ENCODE results near the gene NKTR. TPM values are rescaled to one million over a fixed set of nuclear protein-coding genes. Genes with fewer than 3 reads are reported as not detected.

NKTR gene
- polyA plus RNA-seq, 1 donor from 2014 or later = 242 TPM

GRCh38 chr3:42660898-42661297 is 60.4 kb downstream of the NKTR start:
- H3K9ac ChIP-seq (ENCODE audit: low read length) = no peak overlapping the region
- no peak for TF ChIP-seq POLR2AphosphoS5 (IDR thresholded peaks at IDR 0.05)
- TF ChIP-seq MXI1 (conservative IDR thresholded peaks at IDR 0.05; ENCODE audit: poor library complexity, severe bottlenecking) = no peak
- TF ChIP-seq REST (IDR thresholded peaks at IDR 0.05; ENCODE audit: borderline replicate concordance) = no peak
- no peak for TF ChIP-seq CTCF (IDR thresholded peaks at IDR 0.05; ENCODE audit: poor library complexity, severe bottlenecking)
- no peak for TF ChIP-seq EP300 (conservative IDR thresholded peaks at IDR 0.05; ENCODE audit: poor library complexity, severe bottlenecking)
- TF ChIP-seq RAD21 (conservative IDR thresholded peaks at IDR 0.05) = no peak
- TF ChIP-seq TAF1 (IDR thresholded peaks at IDR 0.05; ENCODE audit: low read depth) = no peak
- no peak for TF ChIP-seq EZH2 (IDR thresholded peaks at IDR 0.05; ENCODE audit: borderline replicate concordance, insufficient read depth, low read length, poor library complexity, severe bottlenecking)
- no peak for TF ChIP-seq SMC3 (conservative IDR thresholded peaks at IDR 0.05; ENCODE audit: poor library complexity)
- H4K20me1 ChIP-seq (ENCODE audit: insufficient read depth) = no peaks in the 10 kb centered on the region
- H3K9me3 ChIP-seq (ENCODE audit: low read length) = no peaks in the 10 kb centered on the region
- H3K4me3 ChIP-seq (ENCODE audit: low read length) = no peak overlapping the region
- no peaks in the 10 kb centered on the region for H3K27me3 ChIP-seq (ENCODE audit: insufficient read depth, low read depth, low read length)
- H3K36me3 ChIP-seq (ENCODE audit: insufficient read depth, low read length) = no peaks in the 10 kb centered on the region
- H3F3A ChIP-seq (ENCODE audit: insufficient read depth, low read length, poor library complexity, severe bottlenecking) = no peaks in the 10 kb centered on the region
- H3K79me2 ChIP-seq (replicated peaks; ENCODE audit: insufficient read depth, low read length) = no peaks in the 10 kb centered on the region
- H2AFZ ChIP-seq (ENCODE audit: low read depth, low read length) = no peak overlapping the region
- no peaks in the 10 kb centered on the region for H3K9me2 ChIP-seq (ENCODE audit: insufficient read depth, low read length)
- no peak overlapping the region for H3K4me2 ChIP-seq (ENCODE audit: low read length)
- no peak overlapping the region for H3K27ac ChIP-seq (ENCODE audit: low read length)

DNA sequence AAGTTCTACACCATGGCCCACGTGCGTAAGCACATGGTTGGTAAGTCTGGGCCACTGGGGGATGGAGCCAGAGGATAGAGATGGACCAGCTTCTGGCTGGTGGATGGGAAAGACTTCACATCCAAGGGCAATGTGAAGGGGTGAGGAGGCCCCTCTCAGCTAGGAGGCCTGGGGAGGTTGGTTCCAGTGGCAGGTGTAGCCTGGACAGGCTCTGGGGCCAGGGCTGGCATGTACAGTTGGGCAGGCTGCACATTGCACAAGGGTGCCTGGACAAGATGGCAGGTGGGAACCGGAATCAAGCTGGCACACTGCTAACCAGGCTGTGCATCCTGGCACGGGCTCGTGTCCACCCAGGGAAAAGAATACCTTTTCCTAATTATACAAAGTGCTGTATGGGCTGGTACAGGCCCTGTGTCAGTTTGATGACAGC is 61.1 kb downstream of the NKTR start:
- Histone ChIP-seq H4K20me1 (ENCODE audit: insufficient read depth) (no peaks in the 10 kb centered on the region), H3K36me3 (ENCODE audit: insufficient read depth, low read length) (no peaks in the 10 kb centered on the region), H3K4me2 (ENCODE audit: low read length) (no peak overlapping the region), H3K9me3 (ENCODE audit: low read length) (no peaks in the 10 kb centered on the region), H3K4me3 (ENCODE audit: low read length) (no peak overlapping the region), H3F3A (ENCODE audit: insufficient read depth, low read length, poor library complexity, severe bottlenecking) (no peaks in the 10 kb centered on the region), H3K9me2 (ENCODE audit: insufficient read depth, low read length) (no peaks in the 10 kb centered on the region), H3K27ac (ENCODE audit: low read length) (no peak overlapping the region), H3K79me2 (replicated peaks; ENCODE audit: insufficient read depth, low read length) (no peaks in the 10 kb centered on the region), H3K9ac (ENCODE audit: low read length) (no peak overlapping the region), H3K27me3 (ENCODE audit: insufficient read depth, low read depth, low read length) (no peaks in the 10 kb centered on the region), H2AFZ (ENCODE audit: low read depth, low read length) (no peak overlapping the region)
- TF ChIP-seq REST (IDR thresholded peaks at IDR 0.05; ENCODE audit: borderline replicate concordance) = no peak
- TF ChIP-seq CTCF (IDR thresholded peaks at IDR 0.05; ENCODE audit: poor library complexity, severe bottlenecking) = no peak
- no peak for TF ChIP-seq TAF1 (IDR thresholded peaks at IDR 0.05; ENCODE audit: low read depth)
- TF ChIP-seq MXI1 (conservative IDR thresholded peaks at IDR 0.05; ENCODE audit: poor library complexity, severe bottlenecking) = no peak
- no peak for TF ChIP-seq EZH2 (IDR thresholded peaks at IDR 0.05; ENCODE audit: borderline replicate concordance, insufficient read depth, low read length, poor library complexity, severe bottlenecking)
- no peak for TF ChIP-seq SMC3 (conservative IDR thresholded peaks at IDR 0.05; ENCODE audit: poor library complexity)
- no peak for TF ChIP-seq EP300 (conservative IDR thresholded peaks at IDR 0.05; ENCODE audit: poor library complexity, severe bottlenecking)
- no peak for TF ChIP-seq POLR2AphosphoS5 (IDR thresholded peaks at IDR 0.05)
- no peak for TF ChIP-seq RAD21 (conservative IDR thresholded peaks at IDR 0.05)

Measured in neural cell (in vitro differentiated cells).